GM12878 (cell line): ENCODE data around the gene ZNF234. TPM values are rescaled to one million over a fixed set of nuclear protein-coding genes. Genes with fewer than 3 reads are reported as not detected.

Experiments used
- ATAC-seq: fragments of 200-7000 bp; cut with Tn5 transposase; 3 replicates; pipeline ENCODE4 v1.9.1; 2020; ENCODE audit warnings: mild to moderate bottlenecking, moderate library complexity
- BruUV-seq: library from RNA; stranded (reverse); fragments of 400-500 nt; replicated peaks from 2 replicates; lab custom pipeline; 2021; lab: Mats Ljungman, UMichigan
- CTCF ChIA-PET: fragments of 300-600 bp; sonication (Branson Sonifier 250); formaldehyde crosslinking; extraction: SDS; loops from one replicate; lab custom pipeline; 2021; ENCODE audit warnings: inconsistent platforms; lab: Yijun Ruan, JAX
- POLR2A ChIA-PET: fragments of 350-600 bp; formaldehyde crosslinking; extraction: SDS; loops from one replicate; lab custom pipeline; 2021; ENCODE audit warnings: inconsistent platforms; lab: Charles Lee
- RAD21 ChIA-PET: fragments of 300-600 bp; sonication (Branson Sonifier 250); formaldehyde crosslinking; loops from one replicate; lab custom pipeline; 2023; ENCODE audit warnings: antibody characterized with exemption; ENCODE audit not compliant: unreplicated experiment; lab: Charles Lee
- SMC1A ChIA-PET: fragments of 300-600 bp; sonication (Branson Sonifier 250); formaldehyde crosslinking; loops from one replicate; lab custom pipeline; 2023; ENCODE audit not compliant: unreplicated experiment, uncharacterized antibody; lab: Charles Lee
- DNase-seq: peaks from one replicate; pipeline ENCODE4 v3.0.0-alpha.2; 2011; ENCODE audit warnings: low read depth, low spot score
- FAIRE-seq: peaks from 3 replicates; lab custom pipeline; 2011; peaks lifted over from hg19 to GRCh38; lab: Jason Lieb, UNC
- H2AFZ ChIP-seq: 2 replicates; pipeline ENCODE4 v1.6.0; 2011; ENCODE audit warnings: low read depth, low read length, control low read depth; ENCODE audit not compliant: control insufficient read depth
- H3K27ac ChIP-seq: 2 replicates; pipeline ENCODE4 v1.5.1; 2011; ENCODE audit warnings: control low read depth; ENCODE audit not compliant: control insufficient read depth, insufficient read depth
- H3K27me3 ChIP-seq, 2 experiments: replicated peaks in 1 of 2; 2 replicates each; pipeline versions ENCODE4 v1.6.0 to v1.6.1; 2011; ENCODE audit warnings: low read length in 1 of 2; ENCODE audit not compliant: control insufficient read depth in 2 of 2, insufficient read depth in 2 of 2
- H3K36me3 ChIP-seq, 2 experiments: 2 replicates each; pipeline ENCODE4 v1.5.1; 2011; ENCODE audit warnings: low read length in 1 of 2; ENCODE audit not compliant: control insufficient read depth in 2 of 2, insufficient read depth in 2 of 2
- H3K4me1 ChIP-seq: 2 replicates; pipeline ENCODE4 v1.6.1; 2011; ENCODE audit warnings: mild to moderate bottlenecking, low read length, moderate library complexity, mixed read lengths; ENCODE audit not compliant: control insufficient read depth, insufficient read depth
- H3K4me2 ChIP-seq: 2 replicates; pipeline ENCODE4 v1.6.0; 2011; ENCODE audit warnings: control low read depth; ENCODE audit not compliant: control insufficient read depth, insufficient read depth
- H3K4me3 ChIP-seq: fragments of 200-600 bp; sonication (generic); 2 replicates; pipeline ENCODE4 v1.5.1; 2016
- H3K79me2 ChIP-seq: 2 replicates; pipeline ENCODE4 v1.6.0; 2011; ENCODE audit warnings: low read length; ENCODE audit not compliant: control insufficient read depth, insufficient read depth
- H3K9ac ChIP-seq: 2 replicates; pipeline ENCODE4 v1.8.0; 2011; ENCODE audit warnings: low read length, control low read depth, mixed read lengths; ENCODE audit not compliant: control insufficient read depth, insufficient read depth
- H3K9me3 ChIP-seq: replicated peaks from 3 replicates; pipeline ENCODE4 v1.5.1; 2011; ENCODE audit warnings: mild to moderate bottlenecking, low read length; ENCODE audit not compliant: control insufficient read depth, insufficient read depth
- H4K20me1 ChIP-seq: 2 replicates; pipeline ENCODE4 v1.6.0; 2011; ENCODE audit not compliant: control insufficient read depth, insufficient read depth
- ATF3 ChIP-seq: IDR thresholded peaks from 2 replicates; pipeline ENCODE4 v1.6.1; 2011; ENCODE audit warnings: low read depth, mild to moderate bottlenecking, low read length, moderate library complexity, borderline replicate concordance; ENCODE audit errors: extremely low read depth
- EP300 ChIP-seq, 2 experiments: fragments of 150-350 bp in 1 of 2; IDR thresholded peaks; 2 replicates each; pipeline ENCODE4 v1.6.1; 2011 to 2012; ENCODE audit warnings: low read depth in 2 of 2, low read length in 2 of 2, borderline replicate concordance in 1 of 2, improper control_type of control experiment in 1 of 2, inconsistent platforms in 1 of 2; ENCODE audit not compliant: control insufficient read depth in 1 of 2
- ETV6 ChIP-seq, 2 experiments: fragments of 450-650 bp in 1 of 2; IDR thresholded peaks in 1 of 2; conservative IDR thresholded peaks in 1 of 2; 2 replicates each; pipeline ENCODE4 v1.6.1; 2014; ENCODE audit warnings: antibody characterized with exemption in 1 of 2, borderline replicate concordance in 1 of 2, low read depth in 1 of 2, mild to moderate bottlenecking in 1 of 2, moderate library complexity in 1 of 2
- EZH2 ChIP-seq: IDR thresholded peaks from 2 replicates; pipeline ENCODE4 v1.6.1; 2012; ENCODE audit warnings: low read depth, mild to moderate bottlenecking, control low read depth, inconsistent platforms, low read length, borderline replicate concordance; ENCODE audit not compliant: control insufficient read depth
- FOXM1 ChIP-seq: IDR thresholded peaks from 2 replicates; pipeline ENCODE4 v1.6.1; 2012; ENCODE audit warnings: low read depth, mild to moderate bottlenecking, inconsistent platforms, low read length, moderate library complexity
- GATAD2B ChIP-seq: fragments of 450-650 bp; conservative IDR thresholded peaks from 2 replicates; pipeline ENCODE4 v1.6.1; 2017; ENCODE audit warnings: low read depth, mild to moderate bottlenecking, moderate library complexity
- IKZF2 ChIP-seq, 2 experiments: fragments of 450-650 bp; IDR thresholded peaks; 2 replicates each; pipeline ENCODE4 v1.6.1; 2017; ENCODE audit warnings: mild to moderate bottlenecking in 2 of 2, moderate library complexity in 2 of 2
- KDM1A ChIP-seq: fragments of 200-600 bp; sonication (generic); IDR thresholded peaks from 2 replicates; pipeline ENCODE4 v1.6.1; 2016; ENCODE audit warnings: borderline replicate concordance
- LARP7 ChIP-seq: fragments of 450-650 bp; IDR thresholded peaks from 2 replicates; pipeline ENCODE4 v1.6.1; 2017; ENCODE audit warnings: mild to moderate bottlenecking
- NBN ChIP-seq: fragments of 450-650 bp; IDR thresholded peaks from 2 replicates; pipeline ENCODE4 v1.6.1; 2016
- PBX3 ChIP-seq: IDR thresholded peaks from 2 replicates; pipeline ENCODE4 v1.6.1; 2011; ENCODE audit warnings: mild to moderate bottlenecking, low read depth, low read length, moderate library complexity; ENCODE audit not compliant: insufficient replicate concordance
- RBBP5 ChIP-seq: fragments of 200-600 bp; sonication (generic); conservative IDR thresholded peaks from 2 replicates; pipeline ENCODE4 v1.6.1; 2016
- RCOR1 ChIP-seq: conservative IDR thresholded peaks from 2 replicates; pipeline ENCODE4 v1.6.1; 2012; ENCODE audit warnings: low read depth, low read length, improper control_type of control experiment
- RUNX3 ChIP-seq: IDR thresholded peaks from 2 replicates; pipeline ENCODE4 v1.6.1; 2012; ENCODE audit warnings: low read length, inconsistent platforms
- SUPT20H ChIP-seq: IDR thresholded peaks from 2 replicates; pipeline ENCODE4 v1.6.1; 2011; ENCODE audit warnings: low read depth, mild to moderate bottlenecking, low read length, moderate library complexity, borderline replicate concordance; ENCODE audit not compliant: control insufficient read depth
- YY1 ChIP-seq: IDR thresholded peaks from 2 replicates; pipeline ENCODE4 v1.6.1; 2011; ENCODE audit warnings: low read depth, mild to moderate bottlenecking, low read length
- ZBED1 ChIP-seq: IDR thresholded peaks from 2 replicates; pipeline ENCODE4 v1.6.1; 2016; ENCODE audit warnings: borderline replicate concordance
- WGBS: methylation state at CpG from one replicate; pipeline ENCODE4 v1.1.6; 2016; ENCODE audit warnings: low lambda C conversion rate; ENCODE audit not compliant: insufficient replicate concordance, insufficient coverage; ENCODE audit errors: missing lambda C conversion rate; 5-methylcytosine and 5-hydroxymethylcytosine counted together
- in situ Hi-C: fragments of 300-500 bp; cut with MboI; formaldehyde crosslinking; loops from 9 replicates; pipeline ENCODE4 v1.14.3; 2018; ENCODE audit warnings: mixed read lengths
- intact Hi-C: fragments of 100-400 bp; cut with micrococcal nuclease; formaldehyde crosslinking; loops from one replicate; pipeline ENCODE4 v1.14.2; 2022; ENCODE audit not compliant: unreplicated experiment
- polyA plus RNA-seq, 11 experiments: library from polyadenylated mRNA; depleted of rRNA in 4 of 11; unstranded in 6 of 11; stranded (reverse) in 5 of 11; fragments of >200 nt; fragmentation: Nextera tagmentation in 4 of 11; fragmentation: Illumina TruSeq in 1 of 11; extraction: Ambion mirVana in 4 of 11; extraction: Trizol in 1 of 11; gene quantifications; 1 replicate in 1 of 11; 2 replicates in 10 of 11; pipeline versions ENCODE4 v1.2.1 to v1.2.3, GENCODE V29; 2011 to 2016; ENCODE audit warnings: inconsistent platforms in 2 of 11, missing spikeins in 2 of 11, low read depth in 1 of 11
- total RNA-seq, 4 experiments: library from RNA; depleted of rRNA in 3 of 4; stranded (reverse); fragments of >200 nt in 3 of 4; fragmentation: Illumina TruSeq in 1 of 4; extraction: Trizol in 1 of 4; gene quantifications; 2 replicates each; pipeline versions ENCODE4 v1.2.1 to v1.2.3, GENCODE V29; 2013 to 2021

Gene ZNF234
- total and polyA plus RNA-seq, 10 of the 15 experiments (the other 5 are each of a cell fraction or from before 2014, with no cell fraction given), result 2.7 to 10.5 (median 5.2) TPM

GRCh38 chr19:44093931-44094765, 47.2 kb upstream of the ZNF234 start, which contains the start of gene ZNF224 (continued):
- no peak for TF ChIP-seq PBX3

- Histone ChIP-seq H4K20me1 (no peaks in the 10 kb centered on the region), H3K4me1 (no peaks in the 10 kb centered on the region), H3K4me3 (no peak overlapping the region), H3K79me2 (no peaks in the 10 kb centered on the region), H3K36me3 (peaks cover 0 to 20% of the 10 kb centered on the region in 2 experiments), H3K27me3 (no peaks in the 10 kb centered on the region), H3K4me2 (no peak overlapping the region), H3K9ac (no peak overlapping the region), H3K27ac (no peak overlapping the region), H2AFZ (no peak overlapping the region), H3K9me3 (peaks cover 27% of the 10 kb centered on the region)
- ChIA-PET POLR2A (interaction anchor here (0.5 kb wide), 1 partner anchor 516 kb away, joined by 3 read pairs; no protein-coding TSS in a partner anchor), SMC1A (no interaction called here), CTCF (no interaction called here), RAD21 (no interaction called here)
- ATAC-seq, result no peak
- no peak for DNase-seq
- intact Hi-C loops, result no loop called here
- no peak for FAIRE-seq
- WGBS, result 100% methylated on average over 3 of the region's 3 CpGs
- no TSS peak for BruUV-seq
- in situ Hi-C loops, result no loop called here
- TF ChIP-seq NBN (no peak), IKZF2 (IDR thresholded peaks at IDR 0.05) (no peak), ATF3 (no peak), KDM1A (no peak), ZBED1 (no peak), EZH2 (no peak), SUPT20H (no peak), RUNX3 (no peak), GATAD2B (no peak), RBBP5 (no peak), FOXM1 (no peak), ETV6 (conservative IDR thresholded peaks at IDR 0.05 in 1 of 2, IDR thresholded peaks at IDR 0.05 in 1 of 2; ENCODE audit: borderline replicate concordance in 1 of 2, low read depth in 1 of 2) (no peak), EP300 (IDR thresholded peaks at IDR 0.05; ENCODE audit: borderline replicate concordance in 1 of 2, control insufficient read depth in 1 of 2, low read depth in 2 of 2, low read length in 2 of 2) (no peak), RCOR1 (no peak), LARP7 (no peak), YY1 (no peak)
These were observed 33.6 kb upstream of the ZNF234 start for GRCh38 chr19:44107751-44108150.
